OCI-LY1 (cell line): ENCODE data around the gene C3orf70.

Experiments
- H2AFZ ChIP-seq: fragments of 200-600 bp; sonication (generic), shearing (Covaris generic); 2 replicates; pipeline ENCODE4 v1.6.0; 2014; ENCODE audit warnings: antibody characterized with exemption, mild to moderate bottlenecking, low read length
- H3F3A ChIP-seq: fragments of 200-600 bp; sonication (generic), shearing (Covaris generic); 2 replicates; pipeline ENCODE4 v1.6.0; 2014; ENCODE audit warnings: mild to moderate bottlenecking, antibody characterized with exemption, low read length, moderate library complexity; ENCODE audit not compliant: insufficient read depth
- H3K27ac ChIP-seq: fragments of 200-600 bp; sonication (generic); 2 replicates; pipeline ENCODE4 v1.5.1; 2014; ENCODE audit warnings: low read length, mixed run types, mild to moderate bottlenecking, low read depth; ENCODE audit not compliant: poor library complexity, severe bottlenecking
- H3K27me3 ChIP-seq: fragments of 200-600 bp; sonication (generic); 2 replicates; pipeline ENCODE4 v1.6.0; 2014; ENCODE audit warnings: antibody characterized with exemption, mild to moderate bottlenecking, low read length, moderate library complexity; ENCODE audit not compliant: insufficient read depth
- H3K36me3 ChIP-seq: fragments of 200-600 bp; sonication (generic); 2 replicates; pipeline ENCODE4 v1.6.1; 2014; ENCODE audit warnings: mild to moderate bottlenecking, antibody characterized with exemption, low read length, moderate library complexity, mixed read lengths; ENCODE audit not compliant: insufficient read depth
- H3K4me1 ChIP-seq: fragments of 200-600 bp; sonication (generic); 2 replicates; pipeline ENCODE4 v1.5.1; 2014; ENCODE audit warnings: mild to moderate bottlenecking, low read length, moderate library complexity; ENCODE audit not compliant: insufficient read depth, severe bottlenecking
- H3K4me2 ChIP-seq: fragments of 200-600 bp; sonication (generic), shearing (Covaris generic); 2 replicates; pipeline ENCODE4 v1.6.1; 2014; ENCODE audit warnings: low read length
- H3K4me3 ChIP-seq: fragments of 200-600 bp; sonication (generic); 2 replicates; pipeline ENCODE4 v1.5.1; 2014; ENCODE audit warnings: low read length, low read depth, mild to moderate bottlenecking, mixed read lengths; ENCODE audit not compliant: poor library complexity, severe bottlenecking
- H3K79me2 ChIP-seq: fragments of 200-600 bp; shearing (Covaris generic); 2 replicates; pipeline ENCODE4 v1.6.1; 2016; ENCODE audit warnings: mixed run types, low read length, mixed read lengths; ENCODE audit not compliant: insufficient read depth
- H3K9ac ChIP-seq: fragments of 200-600 bp; sonication (generic), shearing (Covaris generic); 2 replicates; pipeline ENCODE4 v1.6.1; 2014; ENCODE audit warnings: mild to moderate bottlenecking, low read length, mixed read lengths
- H3K9me2 ChIP-seq: fragments of 200-600 bp; sonication (generic), shearing (Covaris generic); 2 replicates; pipeline ENCODE4 v1.6.1; 2014; ENCODE audit warnings: low read depth, mild to moderate bottlenecking, low read length, mixed read lengths
- H3K9me3 ChIP-seq: fragments of 200-600 bp; shearing (Covaris generic); 2 replicates; pipeline ENCODE4 v1.6.1; 2014; ENCODE audit warnings: low read length, mixed read lengths
- H4K20me1 ChIP-seq: fragments of 200-600 bp; sonication (generic), shearing (Covaris generic); 2 replicates; pipeline ENCODE4 v1.6.0; 2016; ENCODE audit warnings: mild to moderate bottlenecking, low read length; ENCODE audit not compliant: insufficient read depth
- EZH2 ChIP-seq: fragments of 200-600 bp; sonication (generic), shearing (Covaris generic); IDR thresholded peaks from 2 replicates; pipeline ENCODE4 v1.8.0; 2017; ENCODE audit warnings: borderline replicate concordance, mixed run types, mild to moderate bottlenecking, antibody characterized with exemption, low read length, moderate library complexity, mixed read lengths
- TF ChIP-seq, protein P1 (sequence below): fragments of 200-600 bp; sonication (generic), shearing (Covaris generic); IDR thresholded peaks from 2 replicates; pipeline ENCODE4 v1.5.1; 2017; ENCODE audit warnings: mild to moderate bottlenecking, antibody characterized with exemption, low read length, moderate library complexity, mixed read lengths

C3orf70 gene

DNA sequence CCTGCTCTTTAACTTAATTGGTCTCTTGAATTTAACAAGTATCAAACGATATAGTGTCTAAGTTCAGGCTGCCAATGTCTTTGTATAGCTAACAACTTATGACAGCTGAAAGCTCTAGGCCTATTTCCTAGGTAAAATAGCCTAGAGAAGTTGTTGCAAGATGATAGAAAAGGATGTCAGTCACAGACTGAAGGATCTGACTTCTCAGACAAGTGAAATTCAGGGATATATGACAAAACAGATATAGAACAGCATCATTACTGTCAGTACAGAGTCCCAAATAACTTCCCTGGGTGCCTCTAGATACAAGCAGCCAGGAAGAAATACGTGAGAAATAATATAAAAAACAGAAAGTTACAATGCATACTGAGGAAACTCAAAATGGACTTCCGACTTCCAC, 26.7 kb downstream of the C3orf70 start:
- no peaks in the 10 kb centered on the region for H4K20me1 ChIP-seq
- no peak overlapping the region for H3K4me2 ChIP-seq
- H3F3A ChIP-seq: no peaks in the 10 kb centered on the region
- no peak overlapping the region for H3K4me3 ChIP-seq
- H3K9me2 ChIP-seq: no peaks in the 10 kb centered on the region
- H2AFZ ChIP-seq: no peak overlapping the region
- no peak overlapping the region for H3K27ac ChIP-seq
- TF ChIP-seq EZH2: no peak
- TF ChIP-seq, protein P1, sequence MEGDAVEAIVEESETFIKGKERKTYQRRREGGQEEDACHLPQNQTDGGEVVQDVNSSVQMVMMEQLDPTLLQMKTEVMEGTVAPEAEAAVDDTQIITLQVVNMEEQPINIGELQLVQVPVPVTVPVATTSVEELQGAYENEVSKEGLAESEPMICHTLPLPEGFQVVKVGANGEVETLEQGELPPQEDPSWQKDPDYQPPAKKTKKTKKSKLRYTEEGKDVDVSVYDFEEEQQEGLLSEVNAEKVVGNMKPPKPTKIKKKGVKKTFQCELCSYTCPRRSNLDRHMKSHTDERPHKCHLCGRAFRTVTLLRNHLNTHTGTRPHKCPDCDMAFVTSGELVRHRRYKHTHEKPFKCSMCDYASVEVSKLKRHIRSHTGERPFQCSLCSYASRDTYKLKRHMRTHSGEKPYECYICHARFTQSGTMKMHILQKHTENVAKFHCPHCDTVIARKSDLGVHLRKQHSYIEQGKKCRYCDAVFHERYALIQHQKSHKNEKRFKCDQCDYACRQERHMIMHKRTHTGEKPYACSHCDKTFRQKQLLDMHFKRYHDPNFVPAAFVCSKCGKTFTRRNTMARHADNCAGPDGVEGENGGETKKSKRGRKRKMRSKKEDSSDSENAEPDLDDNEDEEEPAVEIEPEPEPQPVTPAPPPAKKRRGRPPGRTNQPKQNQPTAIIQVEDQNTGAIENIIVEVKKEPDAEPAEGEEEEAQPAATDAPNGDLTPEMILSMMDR: no peak
- H3K36me3 ChIP-seq: no peaks in the 10 kb centered on the region
- no peaks in the 10 kb centered on the region for H3K27me3 ChIP-seq
- H3K4me1 ChIP-seq: no peaks in the 10 kb centered on the region
- no peak overlapping the region for H3K9ac ChIP-seq
- no peaks in the 10 kb centered on the region for H3K79me2 ChIP-seq
- H3K9me3 ChIP-seq: no peaks in the 10 kb centered on the region

DNA sequence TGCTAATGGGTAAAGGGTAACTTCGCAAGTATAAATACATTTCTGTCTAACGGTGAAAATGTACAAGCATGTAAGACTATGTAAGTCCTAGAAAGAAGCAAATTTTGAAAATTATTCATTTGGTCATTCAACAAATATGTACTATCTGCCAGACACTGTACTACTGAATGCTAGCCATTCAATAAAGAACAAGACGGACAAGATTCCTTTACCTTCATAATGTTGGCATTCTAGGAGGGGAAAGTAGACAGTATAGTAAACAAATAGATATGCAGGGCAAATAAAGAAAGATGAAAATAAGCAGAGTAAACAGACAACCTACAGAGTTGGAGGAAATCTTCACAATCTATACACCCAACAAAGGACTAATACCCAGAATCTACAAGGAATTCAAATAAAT, 32.7 kb downstream of the C3orf70 start:
- H3K9me3 ChIP-seq: no peaks in the 10 kb centered on the region
- H3K9me2 ChIP-seq: no peaks in the 10 kb centered on the region
- H3K27me3 ChIP-seq: no peaks in the 10 kb centered on the region
- no peaks in the 10 kb centered on the region for H3K36me3 ChIP-seq
- H3K4me3 ChIP-seq: no peak overlapping the region
- H3K4me1 ChIP-seq: no peaks in the 10 kb centered on the region
- no peak overlapping the region for H3K9ac ChIP-seq
- TF ChIP-seq, protein P1: no peak
- no peak for TF ChIP-seq EZH2
- no peaks in the 10 kb centered on the region for H3F3A ChIP-seq
- no peak overlapping the region for H2AFZ ChIP-seq
- H3K79me2 ChIP-seq: no peaks in the 10 kb centered on the region
- H3K4me2 ChIP-seq: no peak overlapping the region
- H3K27ac ChIP-seq: no peak overlapping the region
- no peaks in the 10 kb centered on the region for H4K20me1 ChIP-seq

DNA sequence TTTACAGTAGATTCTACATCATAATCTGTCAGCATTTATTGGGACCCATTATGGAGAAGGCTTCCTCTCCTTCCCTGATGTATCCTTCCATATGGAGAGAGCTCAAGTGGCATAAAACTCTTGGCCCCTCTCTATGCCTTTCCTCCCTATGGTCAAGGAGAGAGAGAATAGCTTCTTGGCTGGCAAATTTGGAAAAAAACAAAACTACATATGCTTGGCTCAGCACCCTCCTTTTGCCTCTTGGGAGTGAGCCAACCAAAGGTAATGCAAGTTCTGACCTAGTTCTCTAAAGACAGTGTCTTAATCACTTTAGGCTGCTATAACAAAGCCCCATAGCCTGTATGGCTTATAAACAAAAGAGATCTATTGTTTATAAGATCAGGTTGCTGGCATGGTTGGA, 37.5 kb downstream of the C3orf70 start:
- Histone ChIP-seq H3K4me3 (no peak overlapping the region), H2AFZ (no peak overlapping the region), H3K9ac (no peak overlapping the region), H3K9me3 (no peaks in the 10 kb centered on the region), H4K20me1 (no peaks in the 10 kb centered on the region), H3F3A (no peaks in the 10 kb centered on the region), H3K4me1 (no peaks in the 10 kb centered on the region), H3K79me2 (no peaks in the 10 kb centered on the region), H3K27me3 (no peaks in the 10 kb centered on the region), H3K36me3 (no peaks in the 10 kb centered on the region), H3K27ac (no peak overlapping the region), H3K9me2 (no peaks in the 10 kb centered on the region), H3K4me2 (no peak overlapping the region)
- no peak for TF ChIP-seq EZH2
- TF ChIP-seq, protein P1: no peak
